NOMO-1 (cell line): ENCODE data around the gene TGFBR3.

Experiments
- DNase-seq, 2 experiments: peaks; one replicate each; lab custom pipeline; 2025; ENCODE audit not compliant: unreplicated experiment in 2 of 2; lab: John Stamatoyannopoulos, UW

Gene TGFBR3

DNA sequence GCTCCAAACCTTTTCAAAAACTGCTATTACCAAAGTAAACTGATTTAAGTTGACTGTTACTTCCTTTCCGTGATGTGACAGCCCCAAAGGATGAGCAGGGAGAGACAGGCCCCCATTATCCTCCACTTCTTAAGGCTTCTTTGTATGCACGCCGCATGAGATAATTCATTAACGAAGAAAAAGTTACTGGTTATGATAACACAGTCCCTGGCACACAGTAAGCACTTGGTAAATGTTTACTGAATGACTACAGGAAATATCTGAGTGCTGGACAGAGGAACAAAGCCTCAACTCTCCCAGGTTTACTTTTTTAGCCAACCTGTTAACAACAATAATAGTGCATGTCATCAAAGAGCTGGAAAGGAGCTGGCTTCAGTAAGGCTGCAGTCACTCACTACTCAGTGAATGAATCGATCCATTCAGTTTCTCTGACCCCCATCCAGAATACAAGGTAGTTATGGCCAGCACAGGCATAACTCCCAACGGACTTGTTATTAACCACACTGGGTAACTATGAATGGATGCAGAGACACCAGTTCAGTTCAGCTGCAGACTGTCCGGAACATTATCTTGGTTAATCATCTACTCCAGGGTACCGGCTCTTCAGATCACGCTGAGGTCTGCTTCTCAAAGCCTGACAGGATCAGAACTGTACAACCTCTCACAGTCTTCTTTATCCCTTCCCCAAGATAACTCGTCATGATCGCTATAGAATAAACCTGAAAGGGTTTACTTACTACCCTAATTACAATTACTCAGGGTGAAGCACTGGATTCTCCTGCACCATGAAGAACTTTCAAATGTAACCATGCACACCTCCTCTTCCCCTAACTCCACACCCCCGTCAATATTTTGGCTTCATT, 58.3 kb downstream of the TGFBR3 start:
- no peak for DNase-seq

DNA sequence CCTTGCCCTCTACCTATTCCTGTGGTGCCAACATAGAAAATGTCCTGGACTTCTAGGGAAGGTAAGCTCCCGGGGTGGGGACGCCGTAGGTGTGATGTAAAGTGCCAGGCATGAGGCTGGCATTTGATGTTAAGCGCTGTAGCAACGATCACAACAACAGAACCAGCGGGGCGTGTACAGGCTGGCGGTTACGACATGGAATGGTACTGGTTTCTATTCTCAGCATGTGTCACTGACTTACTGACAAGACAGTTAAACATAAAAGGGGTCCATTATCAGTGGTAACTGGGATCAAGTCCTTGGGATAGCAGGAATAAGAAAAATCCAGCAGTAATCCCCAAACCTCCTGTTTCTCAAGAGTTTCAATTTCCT, 58.9 kb downstream of the TGFBR3 start:
- DNase-seq = no peak

DNA sequence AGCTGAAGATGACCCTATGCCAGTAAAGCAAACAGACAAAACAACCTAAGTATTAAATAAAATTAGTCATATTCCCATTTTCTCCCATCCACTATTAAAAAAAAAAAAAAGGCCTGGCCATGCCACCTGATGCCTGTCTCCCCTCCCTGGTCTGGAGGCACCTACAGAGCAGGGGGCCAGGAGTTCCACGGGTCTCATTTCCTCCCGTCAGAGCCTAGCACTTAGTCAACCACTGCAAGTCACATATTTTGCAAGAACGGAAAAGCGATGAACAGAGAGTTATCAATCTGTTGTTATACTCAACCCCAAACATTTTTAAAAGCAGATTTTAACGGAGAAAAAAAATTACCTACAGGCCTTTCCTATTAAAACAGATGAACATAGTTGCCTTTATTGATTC, 59.3 kb downstream of the TGFBR3 start:
- DNase-seq = no peak

DNA sequence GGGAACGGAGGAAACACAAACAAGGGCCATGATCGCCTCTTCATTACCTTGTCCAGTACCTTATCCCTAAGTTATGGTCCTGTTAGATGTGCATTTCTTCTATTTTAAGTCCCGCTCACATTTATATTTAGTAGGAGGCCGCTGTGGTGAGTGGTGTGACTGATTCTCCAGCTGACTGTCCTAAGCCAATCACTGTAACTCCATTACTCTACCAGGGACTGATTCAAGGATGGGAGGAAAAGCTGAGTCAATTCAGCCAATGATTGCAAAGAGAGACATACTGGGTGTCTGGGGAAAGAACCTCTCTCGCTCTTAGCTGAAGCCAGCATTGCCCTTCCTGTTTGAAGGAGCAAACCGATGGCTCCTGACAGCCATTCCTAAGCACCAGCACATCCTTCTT, 59.7 kb downstream of the TGFBR3 start:
- no peak for DNase-seq

DNA sequence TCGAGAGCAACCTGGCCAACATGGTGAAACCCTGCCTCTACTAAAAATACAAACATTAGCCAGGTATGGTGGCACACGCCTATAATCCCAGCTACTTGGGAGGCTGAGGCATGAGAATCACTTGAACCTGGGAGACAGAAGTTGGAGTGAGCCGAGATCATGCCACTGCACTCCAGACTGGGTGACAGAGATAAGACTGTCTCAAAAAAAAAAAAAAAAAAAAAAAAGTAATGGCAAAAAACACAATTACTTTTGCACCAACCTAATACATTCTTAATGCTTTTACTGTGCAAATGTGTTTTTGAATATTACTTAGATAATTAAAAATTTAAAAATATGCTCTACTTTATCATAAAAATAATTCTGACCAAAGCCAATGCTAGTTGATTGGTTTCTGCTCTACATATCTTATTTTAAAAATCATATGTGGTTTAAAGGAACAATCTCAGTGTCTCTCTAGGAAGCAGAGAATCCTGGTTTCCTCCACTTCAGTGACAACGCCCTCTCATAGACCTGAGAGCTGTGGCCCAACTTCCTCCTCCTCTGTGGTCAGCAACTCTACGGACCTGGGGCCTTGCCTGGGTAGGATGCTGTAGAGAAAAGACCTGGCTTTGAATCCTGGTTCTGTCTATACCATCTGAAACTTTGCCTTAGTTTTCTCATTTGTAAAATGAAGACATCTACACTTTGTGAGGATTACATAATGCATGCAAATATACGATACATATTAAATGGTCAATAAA, 64.7 kb downstream of the TGFBR3 start:
- DNase-seq = peak; percentile 1

DNA sequence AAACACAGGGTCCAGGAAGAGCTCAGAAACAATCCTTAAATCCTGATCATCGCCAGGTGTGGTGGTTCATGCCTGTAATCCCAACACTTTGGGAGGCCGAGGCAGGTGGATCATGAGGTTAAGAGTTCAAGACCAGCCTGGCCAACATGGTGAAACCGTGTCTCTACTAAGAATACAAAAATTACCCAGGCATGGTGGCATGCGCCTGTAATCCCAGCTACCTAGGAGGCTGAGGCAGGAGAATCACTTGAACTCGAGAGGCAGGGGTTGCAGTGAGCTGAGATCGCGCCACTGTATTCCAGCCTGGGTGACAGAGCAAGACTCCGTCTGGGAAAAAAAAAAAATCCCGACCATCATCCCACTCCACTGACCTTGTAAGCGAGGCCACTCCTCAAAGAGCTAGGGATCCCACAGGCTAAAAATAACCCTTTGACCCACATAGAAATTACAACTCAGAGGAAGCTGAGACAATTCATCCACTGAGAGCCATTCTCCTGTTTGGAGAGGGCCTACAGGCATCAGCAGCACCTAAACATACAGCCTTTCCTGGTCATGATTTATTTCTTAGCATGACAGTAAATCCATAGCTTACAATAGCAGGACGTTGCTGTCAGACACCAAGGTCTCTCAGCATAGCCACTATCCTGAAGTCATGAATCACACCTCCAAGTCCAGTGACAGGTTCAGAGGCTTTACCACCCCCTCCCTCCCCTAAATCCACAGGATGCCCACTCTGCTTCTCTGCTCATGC, 66.7 kb downstream of the TGFBR3 start:
- no peak for DNase-seq

DNA sequence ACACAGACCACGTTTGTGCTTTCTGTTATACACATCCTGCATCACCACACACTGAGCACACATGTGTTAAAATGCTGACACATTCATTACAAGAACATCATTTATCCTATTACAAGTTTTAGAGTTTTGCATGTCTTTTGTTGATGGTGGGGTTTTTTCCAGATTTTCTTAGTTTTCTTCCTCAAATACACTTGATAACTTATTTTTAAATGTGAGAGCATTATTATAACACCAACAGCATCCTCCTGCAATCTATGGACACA, 67.3 kb downstream of the TGFBR3 start:
- no peak for DNase-seq

DNA sequence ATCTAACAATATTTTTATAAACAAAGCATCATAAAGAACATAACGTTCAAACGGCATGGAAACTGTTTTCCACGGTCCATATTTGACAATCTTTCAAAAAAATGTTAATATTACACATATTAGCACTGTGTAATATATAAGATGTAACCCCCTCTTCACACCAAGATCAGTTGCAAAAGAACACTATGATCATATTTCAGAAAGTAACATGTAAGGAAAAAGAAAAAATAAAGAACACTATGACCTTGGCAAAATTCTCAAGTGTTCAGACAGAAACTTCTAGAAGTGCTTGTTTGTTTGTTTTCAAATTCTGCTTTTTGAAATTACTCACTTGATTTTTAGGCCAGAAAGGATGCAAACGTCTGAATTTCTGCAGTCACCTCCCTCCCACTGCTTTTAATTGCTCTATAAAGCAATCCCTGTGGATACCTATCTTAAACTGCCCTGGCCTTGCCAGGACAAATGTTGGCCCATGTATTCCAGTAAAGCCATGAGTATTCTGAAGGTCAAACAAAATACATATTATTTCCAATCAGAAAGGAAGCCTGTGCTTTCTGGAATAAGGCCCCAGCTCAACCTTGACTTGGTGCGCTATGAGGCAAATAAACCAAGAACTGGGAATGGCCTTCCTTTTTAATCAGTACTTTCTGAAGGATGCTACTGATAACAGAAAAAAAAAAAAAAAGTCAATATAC, 68.6 kb downstream of the TGFBR3 start:
- DNase-seq = no peak

DNA sequence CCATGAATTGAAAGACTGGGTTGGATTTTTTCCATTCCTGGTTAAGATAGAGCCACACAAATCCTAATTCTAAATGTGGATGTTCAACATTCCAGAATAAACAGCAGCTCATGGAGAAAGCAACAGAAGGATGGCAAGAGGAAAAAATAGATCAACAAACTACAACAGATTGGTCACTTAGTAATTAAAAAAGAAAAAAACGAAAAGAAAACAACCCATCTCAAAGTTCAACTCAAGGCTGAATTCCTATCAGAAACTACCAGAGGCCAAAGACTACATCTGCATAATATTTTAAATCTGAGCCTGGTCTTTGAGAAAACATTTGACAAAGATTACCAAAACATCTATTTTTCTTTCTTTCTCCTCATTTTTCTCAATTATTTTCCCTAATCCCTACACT, 69.9 kb downstream of the TGFBR3 start:
- DNase-seq = no peak

DNA sequence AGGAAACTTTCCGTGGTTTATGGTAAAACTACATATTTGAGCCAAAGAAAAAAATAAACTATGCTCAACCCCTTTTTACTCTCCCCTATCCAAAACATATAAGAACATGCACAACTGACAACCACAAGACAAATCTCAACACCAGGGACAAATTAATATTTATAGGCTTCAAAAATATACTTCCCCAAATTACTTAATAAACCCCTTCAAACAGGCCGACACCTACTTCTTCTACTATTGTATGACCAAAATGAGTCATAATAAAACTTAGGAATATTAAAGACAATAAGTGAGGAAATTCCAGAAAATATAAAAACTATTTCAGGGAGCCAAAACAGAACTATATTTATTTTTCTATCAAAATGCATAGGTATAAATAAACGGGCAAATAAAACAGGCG, 71.5 kb downstream of the TGFBR3 start:
- no peak for DNase-seq

DNA sequence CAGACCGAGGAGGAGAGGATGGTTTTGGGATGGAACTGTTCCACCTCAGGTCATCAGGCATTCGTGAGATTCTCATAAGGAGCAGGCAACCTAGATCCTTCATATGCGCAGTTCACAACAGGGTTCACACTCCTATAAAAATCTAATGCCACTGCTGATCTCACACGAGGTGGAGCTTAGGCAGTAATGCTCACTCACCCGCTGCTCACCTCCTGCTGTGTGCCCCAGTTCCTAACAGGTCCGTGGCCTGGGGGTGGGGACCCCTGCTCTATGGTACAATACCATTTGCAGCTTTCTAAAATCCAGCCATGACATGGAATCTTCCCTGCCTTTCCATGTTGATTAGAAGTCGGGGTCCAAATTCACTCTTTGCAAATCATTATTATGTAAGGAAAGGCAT, 72.1 kb downstream of the TGFBR3 start:
- DNase-seq = no peak

DNA sequence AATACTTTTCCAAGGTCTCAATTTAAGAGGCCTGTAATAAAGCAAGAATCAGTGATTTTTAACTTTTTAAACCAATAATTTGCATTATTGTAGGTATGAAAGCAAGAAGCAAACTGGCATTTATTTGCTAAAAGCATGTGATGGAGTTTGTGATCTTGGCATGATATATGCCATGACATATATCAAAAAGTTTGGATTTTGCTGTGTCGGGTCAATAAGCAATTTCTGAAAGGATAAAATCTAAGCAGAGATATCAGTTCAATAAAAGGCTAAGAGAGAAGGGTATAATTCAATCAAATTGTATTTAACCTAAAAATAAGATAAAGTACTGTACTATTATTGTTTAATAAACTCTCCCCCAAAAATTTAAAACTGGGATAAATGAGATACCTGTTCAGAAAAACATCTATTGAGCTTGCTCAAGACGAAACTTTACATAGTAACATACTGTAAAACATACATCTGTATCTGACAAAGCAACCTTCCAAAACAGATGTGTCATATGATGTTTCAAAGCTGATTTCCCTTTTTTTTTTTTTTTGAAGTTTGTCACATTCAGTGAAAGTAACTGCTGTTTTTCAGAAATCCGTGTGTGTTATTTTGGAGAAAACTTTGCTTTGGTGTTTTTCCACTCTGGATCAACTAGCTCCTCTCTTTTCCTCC, 74.5 kb downstream of the TGFBR3 start:
- no peak for DNase-seq

DNA sequence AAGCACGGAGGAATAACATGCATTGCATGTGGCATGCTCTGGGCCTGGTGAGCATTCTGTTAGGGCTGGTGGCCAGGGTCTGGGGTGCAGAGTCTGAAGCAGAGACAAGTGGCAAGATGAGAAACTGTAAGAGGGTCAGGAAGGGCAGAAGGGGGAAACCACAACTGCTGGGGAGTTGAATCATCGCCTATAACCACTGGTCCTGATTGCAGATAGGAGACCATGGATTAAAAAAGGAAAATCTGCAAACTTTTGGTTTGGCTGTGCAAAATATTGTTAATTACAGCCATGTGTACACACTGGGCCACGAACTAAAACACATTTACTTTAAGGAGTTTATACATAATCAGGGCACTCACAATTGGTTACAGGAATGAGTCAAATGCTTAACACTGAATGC, 76.6 kb downstream of the TGFBR3 start:
- no peak for DNase-seq

DNA sequence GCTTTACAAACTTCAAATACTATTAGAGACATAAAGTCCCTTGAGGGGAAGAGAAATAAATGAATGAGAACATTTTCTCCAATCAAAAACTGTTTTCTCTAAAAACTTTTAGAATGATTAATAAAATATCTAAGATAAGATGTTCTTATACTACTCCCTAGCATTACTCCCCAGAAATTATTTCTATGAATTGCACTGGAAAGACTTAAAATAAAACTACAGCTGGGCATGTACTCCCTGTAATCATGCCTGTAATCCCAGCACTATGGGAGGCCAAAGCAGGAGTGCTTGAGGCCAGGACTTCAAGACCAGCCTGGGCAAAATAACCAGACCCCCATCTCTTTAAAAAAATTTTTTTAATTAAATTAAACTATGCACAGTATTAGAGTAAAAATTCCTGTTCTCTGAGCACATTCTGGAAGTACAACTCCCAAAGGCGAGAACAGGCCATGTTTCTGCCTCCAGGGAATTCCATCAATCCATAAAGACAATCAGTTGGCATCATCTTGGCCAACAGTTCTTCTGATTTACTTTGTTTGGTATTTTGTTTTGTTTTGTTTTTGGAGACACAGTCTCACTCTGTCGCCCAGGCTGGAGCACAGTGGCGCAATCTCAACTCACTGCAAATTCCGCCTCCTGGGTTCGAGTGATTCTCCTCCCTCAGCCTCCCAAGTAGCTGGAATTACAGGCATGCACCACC, 77.9 kb downstream of the TGFBR3 start:
- no peak for DNase-seq

DNA sequence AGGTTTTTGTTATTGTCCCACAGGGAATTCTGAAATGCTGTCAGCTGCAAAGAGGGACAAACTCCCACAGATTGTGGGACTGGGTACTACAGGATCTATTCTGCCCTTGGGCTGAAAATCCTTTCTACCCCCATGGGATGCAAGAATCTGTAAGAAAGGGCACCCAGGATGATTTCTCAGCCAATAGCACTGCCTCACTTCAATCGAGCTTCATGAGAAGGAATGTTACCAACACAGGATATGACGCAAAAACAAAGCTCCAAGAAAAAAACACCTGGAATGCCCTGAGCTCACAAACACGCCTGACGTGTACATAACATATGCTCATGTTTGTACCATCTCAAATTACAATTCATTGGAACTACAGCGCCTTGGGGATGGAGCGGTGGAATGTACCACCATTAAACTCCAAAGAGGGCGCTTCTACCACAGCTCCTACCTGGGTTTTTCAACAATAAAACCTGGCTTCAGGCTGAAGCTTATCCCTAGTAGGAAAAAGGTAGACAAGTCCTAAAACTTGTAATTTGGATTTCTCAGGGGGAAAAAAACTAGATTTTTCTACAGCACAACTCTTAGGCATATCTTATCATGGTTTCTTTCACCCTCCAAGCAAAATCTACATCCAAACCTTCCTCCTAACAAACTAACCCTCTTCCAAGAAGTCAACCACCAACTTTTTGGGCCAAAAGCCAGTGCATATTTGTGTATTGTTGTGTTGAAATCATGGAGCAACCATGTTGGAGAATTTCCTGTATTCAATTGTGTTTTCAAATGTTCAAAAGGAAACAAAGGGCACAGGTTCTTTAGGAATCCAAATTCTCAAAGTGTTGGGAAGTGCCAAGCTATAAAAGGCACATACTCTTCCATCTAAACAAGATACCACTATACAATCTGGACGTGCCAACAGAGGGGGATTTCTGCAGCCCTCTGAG, 78.9 kb downstream of the TGFBR3 start:
- no peak for DNase-seq

DNA sequence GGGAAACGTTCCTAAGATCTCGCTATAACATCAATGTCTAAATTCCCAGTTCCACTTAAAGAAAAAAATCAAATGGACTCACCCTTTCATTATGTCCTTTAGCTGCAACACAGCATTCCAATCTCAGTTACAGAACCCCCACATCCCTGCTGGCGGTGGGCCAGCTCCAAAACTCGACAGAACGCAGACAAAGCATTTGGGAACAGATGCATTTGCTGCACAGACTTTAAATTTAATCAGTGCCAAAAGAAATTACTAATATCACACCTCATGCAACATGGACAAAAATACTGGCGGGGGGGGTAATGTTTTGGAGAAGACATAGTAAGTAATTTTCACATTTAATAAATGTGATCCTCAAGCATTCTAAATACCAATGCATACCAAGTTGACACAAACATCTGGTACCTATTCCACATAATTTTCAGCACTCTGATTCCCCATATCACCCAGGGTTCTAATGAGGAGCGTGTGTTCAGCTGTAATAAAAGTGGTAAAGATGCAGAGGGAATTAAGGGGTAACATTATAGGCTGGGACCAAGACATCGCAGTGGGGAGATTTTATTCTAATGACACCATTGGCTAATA, 79.7 kb downstream of the TGFBR3 start:
- no peak for DNase-seq

DNA sequence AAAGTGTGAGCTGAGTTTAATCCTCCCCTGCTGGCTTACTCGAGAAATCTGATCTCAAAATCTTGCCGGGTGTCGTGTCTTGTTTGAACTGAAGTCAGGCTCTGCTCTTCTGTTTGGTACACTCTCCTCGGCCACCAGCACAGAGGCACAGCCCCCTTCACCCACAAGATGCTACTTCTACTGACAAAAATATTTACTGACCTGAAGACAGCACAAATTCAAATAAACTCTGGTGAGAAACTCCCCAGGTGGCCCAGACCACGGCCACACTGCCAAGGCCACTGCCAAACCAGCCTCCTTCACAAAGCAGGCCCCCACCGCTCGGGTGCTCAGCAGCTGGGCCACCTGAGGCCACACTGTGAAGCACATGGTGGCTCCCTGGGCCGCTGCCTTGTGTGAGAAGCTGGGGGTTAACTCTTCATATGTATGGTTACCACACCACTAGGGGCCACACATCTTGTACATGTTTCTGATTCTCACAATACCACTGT, 80.6 kb downstream of the TGFBR3 start:
- no peak for DNase-seq

DNA sequence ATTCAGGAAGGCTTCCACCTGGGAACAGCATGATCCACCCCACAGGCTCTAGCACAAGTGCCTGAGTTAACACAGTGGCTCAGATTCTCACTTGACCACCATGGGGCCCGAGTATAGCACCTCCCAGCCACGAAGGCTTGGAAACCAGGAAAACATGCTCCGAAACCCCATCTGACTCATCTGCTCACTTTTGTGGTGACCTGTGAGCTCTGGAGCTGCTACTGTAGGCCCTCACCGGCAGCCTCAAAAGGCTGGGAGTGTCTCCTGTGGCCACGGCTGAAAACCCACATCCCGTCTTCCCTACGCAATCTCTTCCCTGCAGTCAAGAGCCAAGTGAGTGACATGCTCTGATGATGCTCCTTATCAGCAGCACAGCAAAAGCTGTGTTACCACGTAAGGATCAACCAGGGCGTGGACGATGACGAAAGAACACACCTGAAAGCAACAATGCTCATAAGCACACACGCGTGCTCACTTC, 81.4 kb downstream of the TGFBR3 start:
- no peak for DNase-seq
